ENCODE data around the gene NOX5. TPM values are rescaled to one million over a fixed set of nuclear protein-coding genes. Genes with fewer than 3 reads are reported as not detected.

Gene NOX5
- total and polyA plus RNA-seq, 2 donors (not counting 1 experiment from before 2014, with no cell fraction given) = 0.01 to 0.05 TPM

DNA sequence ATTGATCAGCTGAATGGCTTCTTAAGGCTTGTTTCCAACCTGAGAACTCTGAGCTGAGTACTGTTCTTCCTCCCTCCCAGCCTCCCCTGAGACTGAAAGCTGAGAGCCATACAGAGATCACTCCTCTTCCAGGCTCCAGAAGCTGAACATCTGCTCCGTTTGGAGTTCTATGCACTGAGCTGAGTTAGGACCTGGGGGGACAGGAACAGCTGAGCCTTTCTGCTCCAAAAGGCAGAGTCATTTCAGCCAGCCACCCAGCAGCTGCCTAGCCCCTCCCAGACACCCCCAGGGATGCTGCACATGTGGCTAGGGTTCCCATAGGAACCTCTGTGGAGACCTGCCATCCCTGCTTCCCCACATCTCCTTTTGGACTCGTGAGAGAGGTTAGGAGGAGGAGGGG lies 81.7 kb downstream of the NOX5 start:
- H3K4me3 Mint-ChIP-seq = no peak overlapping the region
- CTCF ChIA-PET = no interaction called here
- Histone ChIP-seq H3K9ac (ENCODE audit: low read length) (no peak overlapping the region), H3K9me3 (ENCODE audit: control extremely low read depth in 1 of 3, control insufficient read depth in 2 of 3, insufficient read depth in 1 of 3, low read length in 2 of 3) (no peaks in the 10 kb centered on the region), H4K20me1 (ENCODE audit: control insufficient read depth, insufficient read depth, low read length, poor library complexity, severe bottlenecking) (no peaks in the 10 kb centered on the region), H3K4me2 (replicated peaks; ENCODE audit: low read depth, low read length, poor library complexity, severe bottlenecking) (no peak overlapping the region), H3K27ac (ENCODE audit: low read length in 2 of 2) (no peak overlapping the region), H2AFZ (ENCODE audit: insufficient read depth, low read depth, low read length, poor library complexity, severe bottlenecking) (no peak overlapping the region), H3K79me2 (ENCODE audit: control insufficient read depth, insufficient read depth, low read length) (no peaks in the 10 kb centered on the region), H3K36me3 (replicated peaks in 1 of 2; ENCODE audit: control extremely low read depth in 1 of 2, control insufficient read depth in 1 of 2, extremely low read depth in 1 of 2, insufficient read depth in 2 of 2, low read length in 1 of 2) (no peaks in the 10 kb centered on the region), H3K27me3 (replicated peaks in 1 of 4; ENCODE audit: control extremely low read depth in 1 of 4, control insufficient read depth in 3 of 4, insufficient read depth in 4 of 4, low read length in 3 of 4) (no peaks in the 10 kb centered on the region), H3K4me1 (ENCODE audit: control insufficient read depth in 2 of 2, insufficient read depth in 2 of 2, low read length in 2 of 2) (no peaks in the 10 kb centered on the region), H3K4me3 (ENCODE audit: control extremely low read depth in 1 of 5, extremely low read depth in 1 of 5, insufficient read depth in 1 of 5, low read depth in 2 of 5, low read length in 4 of 5) (no peak overlapping the region)
- 88% methylated on average over 1 of the region's 2 CpGs for WGBS (ENCODE audit: insufficient coverage)
- H3K9me3 Mint-ChIP-seq (ENCODE audit: insufficient read depth) = no peaks in the 10 kb centered on the region
- no peak overlapping the region for H3K27ac Mint-ChIP-seq
- TF ChIP-seq EZH2 (IDR thresholded peaks at IDR 0.05; ENCODE audit: borderline replicate concordance, insufficient read depth, low read depth, low read length, poor library complexity, severe bottlenecking) (no peak), CTCF (IDR thresholded peaks at IDR 0.05) (no peak)
- peaks cover 20% of the 10 kb centered on the region for H3K27me3 Mint-ChIP-seq
- DNase-seq (no peak), ATAC-seq (ENCODE audit: low read depth) (no peak)
- POLR2A ChIA-PET = no interaction called here
- intact Hi-C loops (cut with micrococcal nuclease) = no loop called here
- no peaks in the 10 kb centered on the region for H3K4me1 Mint-ChIP-seq

- ChIA-PET CTCF (no interaction called here), POLR2A (no interaction called here)
- H3K36me3 ChIP-seq (replicated peaks in 1 of 2; ENCODE audit: control extremely low read depth in 1 of 2, control insufficient read depth in 1 of 2, extremely low read depth in 1 of 2, insufficient read depth in 2 of 2, low read length in 1 of 2) = no peaks in the 10 kb centered on the region
- no peaks in the 10 kb centered on the region for H3K4me1 Mint-ChIP-seq
- no peaks in the 10 kb centered on the region for H4K20me1 ChIP-seq (ENCODE audit: control insufficient read depth, insufficient read depth, low read length, poor library complexity, severe bottlenecking)
- H3K27ac ChIP-seq (ENCODE audit: low read length in 2 of 2) = no peak overlapping the region
- H3K4me2 ChIP-seq (replicated peaks; ENCODE audit: low read depth, low read length, poor library complexity, severe bottlenecking) = no peak overlapping the region
- H3K4me3 Mint-ChIP-seq = no peak overlapping the region
- peaks cover 19% of the 10 kb centered on the region for H3K27me3 Mint-ChIP-seq
- H2AFZ ChIP-seq (ENCODE audit: insufficient read depth, low read depth, low read length, poor library complexity, severe bottlenecking) = no peak overlapping the region
- no CpG with 5 or more reads among the region's 2 CpGs for WGBS (ENCODE audit: insufficient coverage)
- no peaks in the 10 kb centered on the region for H3K9me3 ChIP-seq (ENCODE audit: control extremely low read depth in 1 of 3, control insufficient read depth in 2 of 3, insufficient read depth in 1 of 3, low read length in 2 of 3)
- DNase-seq (no peak), ATAC-seq (ENCODE audit: low read depth) (no peak)
- H3K4me3 ChIP-seq (ENCODE audit: control extremely low read depth in 1 of 5, extremely low read depth in 1 of 5, insufficient read depth in 1 of 5, low read depth in 2 of 5, low read length in 4 of 5) = no peak overlapping the region
- no peak for TF ChIP-seq EZH2 (IDR thresholded peaks at IDR 0.05; ENCODE audit: borderline replicate concordance, insufficient read depth, low read depth, low read length, poor library complexity, severe bottlenecking)
- TF ChIP-seq CTCF (IDR thresholded peaks at IDR 0.05) = no peak
- intact Hi-C loops (cut with micrococcal nuclease) = no loop called here
- H3K79me2 ChIP-seq (ENCODE audit: control insufficient read depth, insufficient read depth, low read length) = no peaks in the 10 kb centered on the region
- H3K9ac ChIP-seq (ENCODE audit: low read length) = no peak overlapping the region
- no peaks in the 10 kb centered on the region for H3K4me1 ChIP-seq (ENCODE audit: control insufficient read depth in 2 of 2, insufficient read depth in 2 of 2, low read length in 2 of 2)
- no peaks in the 10 kb centered on the region for H3K27me3 ChIP-seq (replicated peaks in 1 of 4; ENCODE audit: control extremely low read depth in 1 of 4, control insufficient read depth in 3 of 4, insufficient read depth in 4 of 4, low read length in 3 of 4)
- H3K27ac Mint-ChIP-seq = no peak overlapping the region
- H3K9me3 Mint-ChIP-seq (ENCODE audit: insufficient read depth) = no peaks in the 10 kb centered on the region
Observed at GRCh38 chr15:69096626-69097025, 82.1 kb downstream of the NOX5 start.
